ENCODE measurements around the gene HDAC5.
"Not testable (repeated sequence)": the region's sequence is repeated elsewhere in the genome, so short reads cannot be mapped to it uniquely, and the experiment has no call there.

HDAC5 gene

GRCh38 chr17:44144966-44145739 lies 21.7 kb upstream of the HDAC5 start:
- DNase-seq (ENCODE audit: low read depth), result peak; percentile 85
- TF ChIP-seq CTCF (conservative IDR thresholded peaks at IDR 0.05; ENCODE audit: low read depth, low read length), result no peak
- no peak overlapping the region for H3K4me3 ChIP-seq (ENCODE audit: low read depth, low read length)

GRCh38 chr17:44143921-44144320 lies 20.5 kb upstream of the HDAC5 start:
- H3K4me3 ChIP-seq (ENCODE audit: low read depth, low read length); DNase-seq (ENCODE audit: low read depth): not testable (repeated sequence)

- peak overlapping the region; percentile 36 for H3K4me3 ChIP-seq (ENCODE audit: low read depth, low read length)
- no peak for TF ChIP-seq CTCF (conservative IDR thresholded peaks at IDR 0.05; ENCODE audit: low read depth, low read length)
- DNase-seq (ENCODE audit: low read depth), result peak; percentile 100
These were observed 14.7 kb upstream of the HDAC5 start for GRCh38 chr17:44137891-44138709.

GRCh38 chr17:44134752-44135568 lies 11.5 kb upstream of the HDAC5 start:
- no peak for TF ChIP-seq CTCF (conservative IDR thresholded peaks at IDR 0.05; ENCODE audit: low read depth, low read length)
- DNase-seq (ENCODE audit: low read depth), result no peak
- H3K4me3 ChIP-seq (ENCODE audit: low read depth, low read length), result no peak overlapping the region

GRCh38 chr17:44133918-44134476 lies 10.6 kb upstream of the HDAC5 start:
- no peak overlapping the region for H3K4me3 ChIP-seq (ENCODE audit: low read depth, low read length)
- no peak for TF ChIP-seq CTCF (conservative IDR thresholded peaks at IDR 0.05; ENCODE audit: low read depth, low read length)
- no peak for DNase-seq (ENCODE audit: low read depth)

- no peak for DNase-seq (ENCODE audit: low read depth)
- no peak for TF ChIP-seq CTCF (conservative IDR thresholded peaks at IDR 0.05; ENCODE audit: low read depth, low read length)
- H3K4me3 ChIP-seq (ENCODE audit: low read depth, low read length), result no peak overlapping the region
These were observed 8.9 kb upstream of the HDAC5 start for GRCh38 chr17:44132275-44132821.

- H3K4me3 ChIP-seq (ENCODE audit: low read depth, low read length); DNase-seq (ENCODE audit: low read depth): not testable (repeated sequence)
These were observed 7.9 kb upstream of the HDAC5 start for GRCh38 chr17:44131372-44131771.

All from choroid plexus epithelial cell (primary cell).